Neuronal stem cell (in vitro differentiated cells): ENCODE data around the gene PSAT1.

Experiments
- DNase-seq: peaks from one replicate; pipeline ENCODE4 v3.0.0-alpha.2; 2013; ENCODE audit warnings: low spot score
- H2AFZ ChIP-seq: one replicate; pipeline ENCODE4 v1.6.1; 2013; ENCODE audit warnings: mild to moderate bottlenecking, low read length, inconsistent platforms
- H2AK5ac ChIP-seq: 2 replicates; pipeline ENCODE4 v1.6.1; 2013; ENCODE audit warnings: low read depth, mild to moderate bottlenecking, inconsistent platforms, low read length, moderate library complexity, mixed read lengths
- H2BK120ac ChIP-seq: 2 replicates; pipeline ENCODE4 v1.6.1; 2013; ENCODE audit warnings: low read depth, mild to moderate bottlenecking, inconsistent platforms, low read length, moderate library complexity, mixed read lengths
- H2BK12ac ChIP-seq: one replicate; pipeline ENCODE4 v1.6.1; 2013; ENCODE audit warnings: low read length, inconsistent platforms
- H2BK15ac ChIP-seq: 2 replicates; pipeline ENCODE4 v1.6.1; 2013; ENCODE audit warnings: mild to moderate bottlenecking, low read length, inconsistent platforms, mixed read lengths
- H2BK5ac ChIP-seq: one replicate; pipeline ENCODE4 v1.6.1; 2013; ENCODE audit warnings: inconsistent platforms, mild to moderate bottlenecking, low read length, moderate library complexity
- H3K14ac ChIP-seq: one replicate; pipeline ENCODE4 v1.6.1; 2013; ENCODE audit warnings: low read length, inconsistent platforms
- H3K18ac ChIP-seq: 2 replicates; pipeline ENCODE4 v1.6.1; 2013; ENCODE audit warnings: low read length, inconsistent platforms
- H3K23ac ChIP-seq: 2 replicates; pipeline ENCODE4 v1.6.1; 2013; ENCODE audit warnings: low read depth, mild to moderate bottlenecking, mixed read lengths, low read length, inconsistent platforms; ENCODE audit not compliant: poor library complexity
- H3K27ac ChIP-seq: replicated peaks from 3 replicates; pipeline ENCODE4 v1.5.1; 2013; ENCODE audit warnings: low read length, inconsistent platforms
- H3K27me3 ChIP-seq, 3 experiments: 2 replicates each; pipeline ENCODE4 v1.6.1; 2013; ENCODE audit warnings: low read length in 3 of 3, mild to moderate bottlenecking in 2 of 3, inconsistent platforms in 1 of 3, low read depth in 1 of 3, mixed read lengths in 1 of 3, moderate library complexity in 1 of 3; ENCODE audit not compliant: control insufficient read depth in 3 of 3, insufficient read depth in 3 of 3
- H3K36me3 ChIP-seq, 2 donors: replicated peaks in 1 of 2; 2 replicates each; pipeline ENCODE4 v1.6.1; 2013; ENCODE audit warnings: low read length in 2 of 2; ENCODE audit not compliant: control insufficient read depth in 2 of 2, insufficient read depth in 2 of 2
- H3K4ac ChIP-seq: 2 replicates; pipeline ENCODE4 v1.6.1; 2013; ENCODE audit warnings: inconsistent platforms, mild to moderate bottlenecking, low read length, moderate library complexity
- H3K4me1 ChIP-seq, 2 donors: 1 replicate in 1 of 2; 2 replicates in 1 of 2; pipeline ENCODE4 v1.6.1; 2013; ENCODE audit warnings: low read length in 2 of 2, low read depth in 1 of 2; ENCODE audit not compliant: control insufficient read depth in 2 of 2, insufficient read depth in 1 of 2
- H3K4me2 ChIP-seq: one replicate; pipeline ENCODE4 v1.6.1; 2013; ENCODE audit warnings: mild to moderate bottlenecking, low read length, inconsistent platforms; ENCODE audit not compliant: insufficient read depth, poor library complexity, severe bottlenecking
- H3K4me3 ChIP-seq, 2 donors: 2 replicates each; pipeline ENCODE4 v1.5.1; 2013; ENCODE audit warnings: low read length in 2 of 2, mild to moderate bottlenecking in 2 of 2, inconsistent platforms in 1 of 2, moderate library complexity in 1 of 2
- H3K79me1 ChIP-seq: one replicate; pipeline ENCODE4 v1.6.1; 2013; ENCODE audit warnings: low read depth, mild to moderate bottlenecking, inconsistent platforms, low read length, moderate library complexity
- H3K9ac ChIP-seq: one replicate; pipeline ENCODE4 v1.6.1; 2013; ENCODE audit warnings: mild to moderate bottlenecking, low read depth, low read length, inconsistent platforms; ENCODE audit not compliant: poor library complexity
- H3K9me3 ChIP-seq, 2 donors: replicated peaks in 1 of 2; 2 replicates each; pipeline versions ENCODE3 to v1.6.1; 2013; ENCODE audit warnings: low read length in 2 of 2, mild to moderate bottlenecking in 2 of 2, inconsistent platforms in 1 of 2, low read depth in 1 of 2, mixed read lengths in 1 of 2, moderate library complexity in 1 of 2; ENCODE audit not compliant: control insufficient read depth in 2 of 2, insufficient read depth in 1 of 2
- H4K8ac ChIP-seq: one replicate; pipeline ENCODE4 v1.6.1; 2013; ENCODE audit warnings: low read depth, mild to moderate bottlenecking, inconsistent platforms, low read length, moderate library complexity
- H4K91ac ChIP-seq: one replicate; pipeline ENCODE4 v1.6.1; 2013; ENCODE audit warnings: low read length, low read depth, mild to moderate bottlenecking, inconsistent platforms; ENCODE audit not compliant: poor library complexity
- WGBS, 2 donors: extraction: QIAGEN DNeasy Blood & Tissue Kit; methylation state at CpG; one replicate each; pipeline ENCODE4 v1.1.7; 2013; ENCODE audit warnings: missing lambda C conversion rate in 2 of 2, mixed read lengths in 1 of 2; ENCODE audit not compliant: insufficient read length in 2 of 2, insufficient replicate concordance in 1 of 2; ENCODE audit errors: extremely low coverage in 2 of 2; 5-methylcytosine and 5-hydroxymethylcytosine counted together

Gene PSAT1

GRCh38 chr9:78269784-78270183 is 27.1 kb upstream of the PSAT1 start:
- H2BK15ac ChIP-seq = no peak overlapping the region
- no peak overlapping the region for H4K91ac ChIP-seq
- no peak overlapping the region for H4K8ac ChIP-seq
- no peak overlapping the region for H3K18ac ChIP-seq
- H2BK120ac ChIP-seq = no peak overlapping the region
- H2AK5ac ChIP-seq = no peak overlapping the region
- no peak overlapping the region for H3K9ac ChIP-seq
- H3K36me3 ChIP-seq = peaks cover 18 to 94% of the 10 kb centered on the region in 2 donors
- no peak overlapping the region for H3K14ac ChIP-seq
- DNase-seq = no peak
- H3K27ac ChIP-seq = no peak overlapping the region
- H2BK12ac ChIP-seq = no peak overlapping the region
- no peak overlapping the region for H3K4me2 ChIP-seq
- no peak overlapping the region for H2BK5ac ChIP-seq
- H3K4ac ChIP-seq = no peak overlapping the region
- H3K9me3 ChIP-seq = peaks cover 0 to 4% of the 10 kb centered on the region in 2 donors
- no peaks in the 10 kb centered on the region for H3K27me3 ChIP-seq
- H3K4me1 ChIP-seq = no peaks in the 10 kb centered on the region
- no peak overlapping the region for H2AFZ ChIP-seq
- no peak overlapping the region for H3K23ac ChIP-seq
- no peaks in the 10 kb centered on the region for H3K79me1 ChIP-seq
- H3K4me3 ChIP-seq = no peak overlapping the region

GRCh38 chr9:78272307-78272706 is 24.6 kb upstream of the PSAT1 start:
- Histone ChIP-seq H2BK12ac (no peak overlapping the region), H3K27ac (no peak overlapping the region), H2BK15ac (no peak overlapping the region), H3K4me3 (no peak overlapping the region), H3K36me3 (peaks cover 9 to 69% of the 10 kb centered on the region in 2 donors), H3K23ac (no peak overlapping the region), H4K8ac (no peak overlapping the region), H3K4me1 (no peaks in the 10 kb centered on the region), H3K9me3 (peaks cover 0 to 4% of the 10 kb centered on the region in 2 donors), H2AK5ac (no peak overlapping the region), H2AFZ (no peak overlapping the region), H3K27me3 (no peaks in the 10 kb centered on the region), H4K91ac (no peak overlapping the region), H3K4me2 (no peak overlapping the region), H3K79me1 (no peaks in the 10 kb centered on the region), H2BK120ac (no peak overlapping the region), H3K9ac (no peak overlapping the region), H2BK5ac (no peak overlapping the region), H3K18ac (no peak overlapping the region), H3K14ac (no peak overlapping the region), H3K4ac (no peak overlapping the region)
- DNase-seq = no peak

GRCh38 chr9:78273761-78274160 is 23.2 kb upstream of the PSAT1 start:
- Histone ChIP-seq H2BK12ac (no peak overlapping the region), H3K18ac (no peak overlapping the region), H2AK5ac (no peak overlapping the region), H2AFZ (no peak overlapping the region), H4K8ac (no peak overlapping the region), H3K14ac (no peak overlapping the region), H2BK120ac (no peak overlapping the region), H2BK15ac (no peak overlapping the region), H3K27ac (no peak overlapping the region), H3K36me3 (peaks cover 4 to 59% of the 10 kb centered on the region in 2 donors), H3K4me1 (no peaks in the 10 kb centered on the region), H3K4ac (no peak overlapping the region), H2BK5ac (no peak overlapping the region), H3K9ac (no peak overlapping the region), H3K23ac (no peak overlapping the region), H3K4me3 (no peak overlapping the region), H3K79me1 (no peaks in the 10 kb centered on the region), H3K27me3 (no peaks in the 10 kb centered on the region), H3K4me2 (no peak overlapping the region), H4K91ac (no peak overlapping the region), H3K9me3 (peaks cover 0 to 4% of the 10 kb centered on the region in 2 donors)
- WGBS, 2 donors = no CpG with 5 or more reads among the region's 3 CpGs
- DNase-seq = no peak

- Histone ChIP-seq H3K79me1 (no peaks in the 10 kb centered on the region), H3K27ac (no peak overlapping the region), H3K4ac (no peak overlapping the region), H3K14ac (no peak overlapping the region), H3K4me2 (no peak overlapping the region), H3K9ac (no peak overlapping the region), H3K18ac (no peak overlapping the region), H2BK5ac (no peak overlapping the region), H3K27me3 (no peaks in the 10 kb centered on the region), H3K4me1 (no peaks in the 10 kb centered on the region), H3K23ac (no peak overlapping the region), H2BK12ac (no peak overlapping the region), H3K4me3 (no peak overlapping the region), H3K9me3 (no peaks in the 10 kb centered on the region), H4K8ac (no peak overlapping the region), H2BK15ac (no peak overlapping the region), H4K91ac (no peak overlapping the region), H2BK120ac (no peak overlapping the region), H2AK5ac (no peak overlapping the region), H3K36me3 (peaks cover 0 to 16% of the 10 kb centered on the region in 2 donors), H2AFZ (no peak overlapping the region)
- DNase-seq = no peak
- WGBS, 2 donors = no CpG with 5 or more reads among the region's 5 CpGs
Measured at GRCh38 chr9:78278177-78278777, 18.6 kb upstream of the PSAT1 start.
